Measurements from ENCODE around the gene PJA2. TPM values are rescaled to one million over a fixed set of nuclear protein-coding genes. Genes with fewer than 3 reads are reported as not detected.

Gene PJA2
- total RNA-seq, 1 experiment from 2014 or later, result 14.3 TPM

DNA sequence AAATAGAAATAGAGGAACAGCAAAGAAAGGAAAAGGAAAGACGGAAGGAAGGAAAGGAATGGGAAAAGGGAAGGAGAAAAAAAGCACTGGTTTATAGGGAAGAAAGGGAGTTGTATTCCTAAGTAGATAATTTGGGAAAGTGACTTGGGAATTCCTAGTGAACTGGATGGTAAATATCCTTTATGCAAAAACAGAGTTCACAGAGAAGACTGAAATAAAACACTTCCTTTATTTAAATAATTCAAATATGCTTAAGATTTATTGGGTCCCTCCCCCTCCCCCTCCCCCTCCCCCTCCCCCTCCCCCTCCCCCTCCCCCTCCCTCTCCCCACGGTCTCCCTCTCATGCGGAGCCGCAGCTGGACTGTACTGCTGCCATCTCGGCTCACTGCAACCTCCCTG, 69.4 kb downstream of the PJA2 start:
- Histone ChIP-seq H2AFZ (ENCODE audit: low read length) (no peak overlapping the region), H3K27me3 (ENCODE audit: low read length) (no peaks in the 10 kb centered on the region), H3K4me3 (ENCODE audit: low read length) (no peak overlapping the region), H3K4me1 (ENCODE audit: insufficient read depth, low read length) (no peaks in the 10 kb centered on the region), H3K36me3 (ENCODE audit: low read depth, low read length) (no peaks in the 10 kb centered on the region), H3K9me2 (replicated peaks; ENCODE audit: low read length) (no peaks in the 10 kb centered on the region), H3K9me3 (ENCODE audit: low read length) (no peaks in the 10 kb centered on the region), H3K9ac (ENCODE audit: low read length) (no peak overlapping the region), H3F3A (ENCODE audit: low read length, unreplicated experiment) (no peaks in the 10 kb centered on the region), H3K27ac (ENCODE audit: low read length) (no peak overlapping the region), H4K20me1 (ENCODE audit: low read length) (no peaks in the 10 kb centered on the region), H3K4me2 (ENCODE audit: low read length) (no peak overlapping the region), H3K79me2 (ENCODE audit: low read length) (no peaks in the 10 kb centered on the region)
- TF ChIP-seq EZH2 (IDR thresholded peaks at IDR 0.05; ENCODE audit: low read length, unreplicated experiment) (no peak), EZH2phosphoT487 (IDR thresholded peaks at IDR 0.05; ENCODE audit: borderline replicate concordance, low read length) (no peak)
- TF ChIP-seq, protein P1, sequence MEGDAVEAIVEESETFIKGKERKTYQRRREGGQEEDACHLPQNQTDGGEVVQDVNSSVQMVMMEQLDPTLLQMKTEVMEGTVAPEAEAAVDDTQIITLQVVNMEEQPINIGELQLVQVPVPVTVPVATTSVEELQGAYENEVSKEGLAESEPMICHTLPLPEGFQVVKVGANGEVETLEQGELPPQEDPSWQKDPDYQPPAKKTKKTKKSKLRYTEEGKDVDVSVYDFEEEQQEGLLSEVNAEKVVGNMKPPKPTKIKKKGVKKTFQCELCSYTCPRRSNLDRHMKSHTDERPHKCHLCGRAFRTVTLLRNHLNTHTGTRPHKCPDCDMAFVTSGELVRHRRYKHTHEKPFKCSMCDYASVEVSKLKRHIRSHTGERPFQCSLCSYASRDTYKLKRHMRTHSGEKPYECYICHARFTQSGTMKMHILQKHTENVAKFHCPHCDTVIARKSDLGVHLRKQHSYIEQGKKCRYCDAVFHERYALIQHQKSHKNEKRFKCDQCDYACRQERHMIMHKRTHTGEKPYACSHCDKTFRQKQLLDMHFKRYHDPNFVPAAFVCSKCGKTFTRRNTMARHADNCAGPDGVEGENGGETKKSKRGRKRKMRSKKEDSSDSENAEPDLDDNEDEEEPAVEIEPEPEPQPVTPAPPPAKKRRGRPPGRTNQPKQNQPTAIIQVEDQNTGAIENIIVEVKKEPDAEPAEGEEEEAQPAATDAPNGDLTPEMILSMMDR (conservative IDR thresholded peaks at IDR 0.05; ENCODE audit: low read depth, low read length), result no peak
- BruUV-seq (replicated peaks), result no TSS peak
- no peak for DNase-seq
- CTCF ChIA-PET, result no interaction called here
- no peak for ATAC-seq
- intact Hi-C loops (cut with micrococcal nuclease), result loop anchor here (10.0 kb wide), 1 partner anchor 124 kb away; no protein-coding TSS in a partner anchor
- POLR2A ChIA-PET (ENCODE audit: unreplicated experiment), result no interaction called here

GRCh38 chr5:109335114-109335513, 74.7 kb downstream of the PJA2 start:
- Histone ChIP-seq H3K9me3 (ENCODE audit: low read length) (no peaks in the 10 kb centered on the region), H3F3A (ENCODE audit: low read length, unreplicated experiment) (no peaks in the 10 kb centered on the region), H3K36me3 (ENCODE audit: low read depth, low read length) (no peaks in the 10 kb centered on the region), H4K20me1 (ENCODE audit: low read length) (no peaks in the 10 kb centered on the region), H3K79me2 (ENCODE audit: low read length) (no peaks in the 10 kb centered on the region), H3K4me1 (ENCODE audit: insufficient read depth, low read length) (no peaks in the 10 kb centered on the region; the same call in 1 of the 2 replicates), H3K27me3 (ENCODE audit: low read length) (no peaks in the 10 kb centered on the region), H3K4me3 (ENCODE audit: low read length) (no peak overlapping the region), H3K4me2 (ENCODE audit: low read length) (no peak overlapping the region), H3K9me2 (replicated peaks; ENCODE audit: low read length) (no peaks in the 10 kb centered on the region), H3K9ac (ENCODE audit: low read length) (no peak overlapping the region), H2AFZ (ENCODE audit: low read length) (no peak overlapping the region), H3K27ac (ENCODE audit: low read length) (no peak overlapping the region)
- DNase-seq, result no peak
- CTCF ChIA-PET, result no interaction called here
- BruUV-seq (replicated peaks), result no TSS peak
- intact Hi-C loops (cut with micrococcal nuclease), result no loop called here
- POLR2A ChIA-PET (ENCODE audit: unreplicated experiment), result no interaction called here
- TF ChIP-seq EZH2phosphoT487 (IDR thresholded peaks at IDR 0.05; ENCODE audit: borderline replicate concordance, low read length) (no peak), EZH2 (IDR thresholded peaks at IDR 0.05; ENCODE audit: low read length, unreplicated experiment) (no peak)
- TF ChIP-seq, protein P1 (conservative IDR thresholded peaks at IDR 0.05; ENCODE audit: low read depth, low read length), result no peak
- ATAC-seq, result no peak

DNA sequence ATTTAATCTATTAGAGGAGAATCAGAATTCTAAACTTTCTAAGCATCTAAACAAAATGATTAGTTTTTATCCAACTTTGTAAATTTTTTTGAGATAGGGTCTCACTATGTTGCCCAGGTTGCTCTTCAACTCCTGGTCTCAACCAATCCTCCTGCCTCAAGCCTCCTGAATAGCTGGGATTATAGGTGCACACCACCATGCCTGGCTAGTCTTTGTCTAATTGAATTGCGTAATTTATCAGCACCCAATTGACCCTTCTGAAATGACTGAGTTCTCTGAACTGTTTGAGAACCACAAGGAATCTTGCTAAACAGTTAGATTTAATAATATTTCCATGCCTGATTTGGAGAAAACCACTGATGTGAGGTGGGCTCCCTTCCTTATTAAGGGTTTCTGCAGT, 75.7 kb downstream of the PJA2 start:
- Histone ChIP-seq H3K9me3 (ENCODE audit: low read length) (no peaks in the 10 kb centered on the region), H3K4me2 (ENCODE audit: low read length) (no peak overlapping the region), H3K27me3 (ENCODE audit: low read length) (no peaks in the 10 kb centered on the region), H4K20me1 (ENCODE audit: low read length) (no peaks in the 10 kb centered on the region), H3K4me3 (ENCODE audit: low read length) (no peak overlapping the region), H3K36me3 (ENCODE audit: low read depth, low read length) (no peaks in the 10 kb centered on the region), H3K79me2 (ENCODE audit: low read length) (no peaks in the 10 kb centered on the region), H3K27ac (ENCODE audit: low read length) (no peak overlapping the region), H2AFZ (ENCODE audit: low read length) (no peak overlapping the region), H3K9ac (ENCODE audit: low read length) (no peak overlapping the region), H3K4me1 (ENCODE audit: insufficient read depth, low read length) (peaks cover 6% of the 10 kb centered on the region), H3K9me2 (replicated peaks; ENCODE audit: low read length) (no peaks in the 10 kb centered on the region), H3F3A (ENCODE audit: low read length, unreplicated experiment) (no peaks in the 10 kb centered on the region)
- ChIA-PET CTCF (no interaction called here), POLR2A (ENCODE audit: unreplicated experiment) (no interaction called here)
- ATAC-seq, result no peak
- TF ChIP-seq EZH2phosphoT487 (IDR thresholded peaks at IDR 0.05; ENCODE audit: borderline replicate concordance, low read length) (no peak), EZH2 (IDR thresholded peaks at IDR 0.05; ENCODE audit: low read length, unreplicated experiment) (no peak)
- TF ChIP-seq, protein P1 (conservative IDR thresholded peaks at IDR 0.05; ENCODE audit: low read depth, low read length), result no peak
- no peak for DNase-seq
- BruUV-seq (replicated peaks), result no TSS peak
- intact Hi-C loops (cut with micrococcal nuclease), result no loop called here

Data from PC-3 (cell line).